A549 (cell line): Measurements from ENCODE around the gene SRGN. TPM values are rescaled to one million over a fixed set of nuclear protein-coding genes. Genes with fewer than 3 reads are reported as not detected.

Experiments
- ATAC-seq, 2 experiments: fragments of 200-7000 bp in 1 of 2; fragments of >200 bp in 1 of 2; cut with Nextera tagmentation in 1 of 2; cut with Tn5 transposase in 1 of 2; 3 replicates each; pipeline versions ENCODE4 v1.8.0 to v1.9.1; 2018 to 2020; ENCODE audit warnings: mild to moderate bottlenecking in 1 of 2, moderate library complexity in 1 of 2
- CTCF ChIA-PET: fragments of 300-600 bp; sonication (Branson Sonifier 250); formaldehyde crosslinking; extraction: SDS; loops from one replicate; lab custom pipeline; 2021; ENCODE audit warnings: antibody characterized with exemption, inconsistent platforms; lab: Yijun Ruan, JAX
- POLR2A ChIA-PET: fragments of 350-600 bp; formaldehyde crosslinking; extraction: SDS; loops from one replicate; lab custom pipeline; 2021; ENCODE audit warnings: antibody characterized with exemption, inconsistent platforms; lab: Yijun Ruan, JAX
- DNase-seq, 2 experiments: peaks; one replicate each; pipeline versions ENCODE4 v3.0.0 to v3.0.0-alpha.2; 2011 to 2016; ENCODE audit warnings: low read depth in 1 of 2, low spot score in 1 of 2
- FAIRE-seq: peaks from 2 replicates; lab custom pipeline; 2011; peaks lifted over from hg19 to GRCh38; lab: Jason Lieb, UNC
- H3K27ac ChIP-seq, 2 experiments: fragments of >200 bp; sonication (Bioruptor Twin); formaldehyde crosslinking; 3 replicates each; pipeline ENCODE4 v1.5.1; 2016 to 2017
- H3K4me1 ChIP-seq: fragments of >200 bp; sonication (Bioruptor Twin); formaldehyde crosslinking; 3 replicates; pipeline ENCODE4 v1.6.1; 2016
- H3K4me2 ChIP-seq: fragments of >200 bp; sonication (Bioruptor Twin); formaldehyde crosslinking; 3 replicates; pipeline ENCODE4 v1.6.1; 2016
- H3K4me3 ChIP-seq: fragments of >200 bp; sonication (Bioruptor Twin); formaldehyde crosslinking; 3 replicates; pipeline ENCODE4 v1.5.1; 2016
- H3K9me3 ChIP-seq: fragments of >200 bp; sonication (Bioruptor Twin); formaldehyde crosslinking; 3 replicates; pipeline ENCODE4 v1.6.1; 2016
- BHLHE40 ChIP-seq: IDR thresholded peaks from 2 replicates; pipeline ENCODE4 v1.6.1; 2012; ENCODE audit warnings: low read depth, low read length, inconsistent platforms
- CBX2 ChIP-seq: fragments of 200-600 bp; sonication (generic); IDR thresholded peaks from 2 replicates; pipeline ENCODE4 v1.6.1; 2016; ENCODE audit warnings: low read depth, mild to moderate bottlenecking, borderline replicate concordance
- EHF ChIP-seq: fragments of 250-450 bp; sonication (Bioruptor Pico); IDR thresholded peaks from 2 replicates; pipeline ENCODE4 v1.5.0; 2020; ENCODE audit warnings: mild to moderate bottlenecking
- EHMT2 ChIP-seq: fragments of 200-600 bp; sonication (generic); IDR thresholded peaks from 2 replicates; pipeline ENCODE4 v1.6.1; 2016; ENCODE audit warnings: antibody characterized with exemption, low read depth, mild to moderate bottlenecking, moderate library complexity
- EP300 ChIP-seq, 2 experiments: fragments of >200 bp; sonication (Bioruptor Twin); formaldehyde crosslinking; IDR thresholded peaks; 2 replicates in 1 of 2; 3 replicates in 1 of 2; pipeline ENCODE4 v1.6.1; 2016 to 2017
- FOXS1 ChIP-seq: fragments of 250-450 bp; sonication (Bioruptor Pico); IDR thresholded peaks from 2 replicates; pipeline ENCODE4 v1.5.0; 2020; ENCODE audit warnings: mild to moderate bottlenecking, moderate library complexity
- GATA3 ChIP-seq: IDR thresholded peaks from 2 replicates; pipeline ENCODE4 v1.6.1; 2012; ENCODE audit warnings: borderline replicate concordance
- HEYL ChIP-seq: fragments of 250-450 bp; sonication (Bioruptor Pico); IDR thresholded peaks from 2 replicates; pipeline ENCODE4 v1.8.0; 2021; ENCODE audit warnings: mild to moderate bottlenecking, moderate library complexity
- JUN ChIP-seq, 2 experiments: fragments of >200 bp; sonication (Bioruptor Twin); formaldehyde crosslinking; IDR thresholded peaks; 2 replicates in 1 of 2; 3 replicates in 1 of 2; pipeline ENCODE4 v1.6.1; 2016 to 2017
- JUNB ChIP-seq: fragments of >200 bp; sonication (Bioruptor Twin); formaldehyde crosslinking; IDR thresholded peaks from 2 replicates; pipeline ENCODE4 v1.6.1; 2016
- KDM5A ChIP-seq: fragments of 200-600 bp; sonication (generic); IDR thresholded peaks from 2 replicates; pipeline ENCODE4 v1.6.1; 2016; ENCODE audit warnings: antibody characterized with exemption, mild to moderate bottlenecking
- MAZ ChIP-seq: fragments of 150-350 bp; IDR thresholded peaks from 2 replicates; pipeline ENCODE4 v1.6.1; 2014; ENCODE audit warnings: antibody characterized with exemption, low read depth, low read length, borderline replicate concordance
- MYC ChIP-seq: IDR thresholded peaks from 2 replicates; pipeline ENCODE4 v1.6.1; 2012; ENCODE audit warnings: mild to moderate bottlenecking, inconsistent platforms, low read length, improper control_type of control experiment, borderline replicate concordance
- NFE2L2 ChIP-seq: fragments of 150-350 bp; conservative IDR thresholded peaks from 2 replicates; pipeline ENCODE4 v1.6.1; 2014; ENCODE audit warnings: low read length
- NPAS2 ChIP-seq: fragments of 250-450 bp; sonication (Bioruptor Pico); IDR thresholded peaks from 2 replicates; pipeline ENCODE4 v1.8.0; 2022; ENCODE audit warnings: mild to moderate bottlenecking, moderate library complexity, borderline replicate concordance
- PHF8 ChIP-seq: fragments of 200-600 bp; sonication (generic); IDR thresholded peaks from 2 replicates; pipeline ENCODE4 v1.6.1; 2016; ENCODE audit warnings: low read depth, mild to moderate bottlenecking, antibody characterized with exemption, moderate library complexity, borderline replicate concordance
- POLR2A ChIP-seq: IDR thresholded peaks from 2 replicates; pipeline ENCODE4 v1.6.1; 2012; ENCODE audit warnings: mild to moderate bottlenecking, low read length
- RAD21 ChIP-seq, 2 experiments: fragments of >200 bp in 1 of 2; sonication (Bioruptor Twin) in 1 of 2; formaldehyde crosslinking in 1 of 2; IDR thresholded peaks in 1 of 2; conservative IDR thresholded peaks in 1 of 2; 2 replicates in 1 of 2; 3 replicates in 1 of 2; pipeline ENCODE4 v1.6.1; 2012 to 2018; ENCODE audit warnings: inconsistent platforms in 1 of 2
- RCOR1 ChIP-seq: fragments of 150-350 bp; IDR thresholded peaks from 2 replicates; pipeline ENCODE4 v1.6.1; 2014; ENCODE audit warnings: antibody characterized with exemption, low read length, low read depth
- SMC3 ChIP-seq: fragments of >200 bp; sonication (Bioruptor Twin); formaldehyde crosslinking; IDR thresholded peaks from 3 replicates; pipeline ENCODE4 v1.6.1; 2018; ENCODE audit warnings: inconsistent platforms
- SREBF2 ChIP-seq: fragments of 450-650 bp; IDR thresholded peaks from 2 replicates; pipeline ENCODE4 v1.6.1; 2014; ENCODE audit warnings: mild to moderate bottlenecking, moderate library complexity
- ZSCAN20 ChIP-seq: fragments of 250-450 bp; sonication (Bioruptor Pico); IDR thresholded peaks from 2 replicates; pipeline ENCODE4 v1.8.0; 2022; ENCODE audit warnings: mild to moderate bottlenecking, moderate library complexity
- WGBS: methylation state at CpG from one replicate; pipeline ENCODE4 v1.1.6; 2017; ENCODE audit errors: missing lambda C conversion rate; 5-methylcytosine and 5-hydroxymethylcytosine counted together
- polyA plus RNA-seq, 4 experiments: library from polyadenylated mRNA; depleted of rRNA in 3 of 4; stranded (reverse); fragments of >200 nt; fragmentation: RNase III in 1 of 4; extraction: RNeasy Plus Mini Kit Qiagen cat#74134 plus additional on column Dnase treatment in 1 of 4; gene quantifications; 2 replicates in 3 of 4; 3 replicates in 1 of 4; pipeline ENCODE4 v1.2.3, GENCODE V29; 2011 to 2017
- TF ChIP-seq, protein P1 (sequence below): fragments of >200 bp; sonication (Bioruptor Twin); formaldehyde crosslinking; IDR thresholded peaks from 3 replicates; pipeline ENCODE4 v1.6.1; 2016
- TF ChIP-seq, protein P2 (sequence below): fragments of 250-450 bp; sonication (Bioruptor Pico); IDR thresholded peaks from 2 replicates; pipeline ENCODE4 v1.5.0; 2020; ENCODE audit warnings: low read depth, mild to moderate bottlenecking, moderate library complexity
- TF ChIP-seq, protein P3 (sequence below): fragments of 150-350 bp; IDR thresholded peaks from 2 replicates; pipeline ENCODE4 v1.6.1; 2014; ENCODE audit warnings: low read depth, mild to moderate bottlenecking, low read length
- TF ChIP-seq, protein P4 (sequence below): fragments of >200 bp; sonication (Bioruptor Twin); formaldehyde crosslinking; IDR thresholded peaks from 3 replicates; pipeline ENCODE4 v1.5.1; 2016
- TF ChIP-seq, protein P5 (sequence below): IDR thresholded peaks from 2 replicates; pipeline ENCODE4 v1.6.1; 2012

The SRGN gene
- polyA plus RNA-seq, 2 of the 4 experiments (the other 2 are of a cell fraction) = 51.9 to 88.7 TPM

DNA sequence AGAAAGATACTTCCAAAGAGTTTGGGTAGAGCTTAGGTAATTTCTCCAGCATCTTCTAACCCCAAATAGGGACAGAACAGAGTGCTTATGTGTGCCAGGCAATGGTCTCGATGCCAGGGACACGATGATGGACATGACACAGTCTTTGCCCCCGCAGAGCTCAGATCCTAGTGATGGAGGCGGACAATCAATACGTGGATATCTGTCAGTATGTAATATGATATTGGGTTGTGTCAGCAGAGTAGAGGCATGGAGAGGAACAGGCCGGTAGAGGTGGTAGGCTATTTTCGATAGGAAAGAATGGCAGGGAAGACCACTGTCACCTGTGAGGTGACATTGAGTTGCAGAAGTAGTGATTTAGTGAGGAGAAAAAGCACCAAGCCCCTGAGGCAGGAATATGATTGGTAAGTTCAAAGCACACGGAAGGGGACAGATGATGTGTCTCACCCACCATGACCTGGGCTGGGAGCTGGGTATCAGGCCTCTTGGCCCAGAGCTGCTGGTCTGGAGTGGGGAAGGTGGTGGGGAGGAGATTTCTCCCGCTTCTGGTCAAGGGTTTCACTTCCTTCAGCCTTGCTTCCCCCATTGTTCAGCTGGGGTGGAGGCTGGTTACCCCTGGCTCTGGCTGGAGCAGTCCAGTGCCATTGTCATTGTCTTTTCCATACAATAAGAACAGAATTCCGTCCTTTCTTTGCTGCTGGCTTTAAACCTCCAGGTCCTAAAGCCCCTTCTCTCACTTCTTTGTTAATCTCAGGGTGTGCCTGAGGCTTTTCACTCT, 36.0 kb upstream of the SRGN start:
- Histone ChIP-seq H3K9me3 (no peaks in the 10 kb centered on the region), H3K4me3 (no peak overlapping the region), H3K27ac (no peak overlapping the region), H3K4me2 (no peak overlapping the region), H3K4me1 (no peaks in the 10 kb centered on the region; the same call in 2 of the 3 replicates)
- ChIA-PET CTCF (interaction anchor here (1.0 to 1.5 kb wide), 3 partner anchors 8 to 42 kb away, joined by 3 to 4 read pairs (median 3); no protein-coding TSS in a partner anchor), POLR2A (no interaction called here)
- 64% methylated on average over 10 of the region's 10 CpGs for WGBS
- ATAC-seq (0 out of 6 replicates have a peak, but pooled peaks of 1 of the 2 experiments have one; percentile 22), DNase-seq (no peak), FAIRE-seq (no peak)
- TF ChIP-seq BHLHE40 (no peak), MAZ (no peak), KDM5A (no peak), PHF8 (no peak), GATA3 (no peak), JUNB (no peak), HEYL (no peak), CBX2 (no peak)

DNA sequence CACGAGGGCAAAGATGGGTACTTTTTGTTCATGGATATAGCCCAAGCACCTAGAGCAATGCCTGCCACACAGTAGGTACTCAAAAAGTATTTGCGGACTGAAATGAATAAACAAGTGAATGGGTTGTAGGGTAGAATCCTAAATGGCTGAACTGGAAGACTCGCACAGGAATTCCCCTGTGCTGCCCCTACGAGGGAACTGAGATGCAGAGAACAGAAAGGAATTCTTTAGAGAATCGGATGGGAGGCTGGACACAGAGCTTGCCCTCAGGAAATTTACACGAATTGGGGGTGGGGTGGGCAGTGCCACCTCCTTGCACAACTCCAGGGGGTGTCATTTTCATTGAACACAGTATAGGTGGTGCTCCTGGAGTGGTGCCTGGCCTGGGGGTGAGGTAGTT, 35.2 kb upstream of the SRGN start:
- Histone ChIP-seq H3K9me3 (no peaks in the 10 kb centered on the region), H3K27ac (no peak overlapping the region), H3K4me3 (no peak overlapping the region), H3K4me2 (no peak overlapping the region), H3K4me1 (no peaks in the 10 kb centered on the region; the same call in 2 of the 3 replicates)
- ChIA-PET POLR2A (no interaction called here), CTCF (interaction anchor here (0.6 to 1.5 kb wide), 2 partner anchors 12 to 757 kb away, joined by 3 to 4 read pairs; no protein-coding TSS in a partner anchor)
- WGBS = 61% methylated on average over 6 of the region's 6 CpGs
- FAIRE-seq (no peak), DNase-seq (no peak), ATAC-seq (no peak)
- TF ChIP-seq, protein P1, sequence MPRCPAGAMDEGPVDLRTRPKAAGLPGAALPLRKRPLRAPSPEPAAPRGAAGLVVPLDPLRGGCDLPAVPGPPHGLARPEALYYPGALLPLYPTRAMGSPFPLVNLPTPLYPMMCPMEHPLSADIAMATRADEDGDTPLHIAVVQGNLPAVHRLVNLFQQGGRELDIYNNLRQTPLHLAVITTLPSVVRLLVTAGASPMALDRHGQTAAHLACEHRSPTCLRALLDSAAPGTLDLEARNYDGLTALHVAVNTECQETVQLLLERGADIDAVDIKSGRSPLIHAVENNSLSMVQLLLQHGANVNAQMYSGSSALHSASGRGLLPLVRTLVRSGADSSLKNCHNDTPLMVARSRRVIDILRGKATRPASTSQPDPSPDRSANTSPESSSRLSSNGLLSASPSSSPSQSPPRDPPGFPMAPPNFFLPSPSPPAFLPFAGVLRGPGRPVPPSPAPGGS = no peak
- no peak for TF ChIP-seq EP300 (IDR thresholded peaks at IDR 0.05)
- no peak for TF ChIP-seq POLR2A
- TF ChIP-seq MYC = no peak
- no peak for TF ChIP-seq ZSCAN20 (CRISPR knock-in tag)
- TF ChIP-seq RCOR1 = no peak
- no peak for TF ChIP-seq FOXS1 (CRISPR knock-in tag)
- no peak for TF ChIP-seq JUN (IDR thresholded peaks at IDR 0.05)
- no peak for TF ChIP-seq NPAS2 (CRISPR knock-in tag)
- TF ChIP-seq GATA3 = no peak

DNA sequence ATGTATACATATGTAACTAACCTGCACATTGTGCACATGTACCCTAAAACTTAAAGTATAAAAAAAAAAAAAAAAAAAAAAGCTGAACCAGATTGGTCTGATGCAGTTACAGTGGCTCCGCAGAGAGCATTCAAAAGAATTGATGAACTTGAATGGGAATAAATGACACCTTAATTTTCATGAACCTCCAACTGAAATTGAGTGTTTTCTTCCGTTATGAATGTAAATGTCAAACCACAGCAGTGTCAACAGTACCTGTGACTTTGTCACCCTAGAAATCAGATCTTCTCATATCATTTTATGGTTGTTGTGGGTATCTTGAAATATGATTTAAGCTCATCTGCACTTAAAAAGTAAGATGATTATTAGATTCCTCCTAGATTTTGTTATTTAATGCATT, 32.7 kb upstream of the SRGN start:
- DNase-seq (no peak), ATAC-seq (no peak), FAIRE-seq (no peak)
- Histone ChIP-seq H3K4me2 (no peak overlapping the region), H3K4me3 (no peak overlapping the region), H3K27ac (no peak overlapping the region), H3K4me1 (peaks cover 5% of the 10 kb centered on the region; the same call in 2 of the 3 replicates), H3K9me3 (no peaks in the 10 kb centered on the region)
- ChIA-PET POLR2A (no interaction called here), CTCF (no interaction called here)
- WGBS = 91% methylated on average over 2 of the region's 2 CpGs
- TF ChIP-seq EHF (CRISPR knock-in tag) (no peak), SREBF2 (no peak), JUN (IDR thresholded peaks at IDR 0.05) (no peak), RAD21 (conservative IDR thresholded peaks at IDR 0.05 in 1 of 2, IDR thresholded peaks at IDR 0.05 in 1 of 2) (no peak), MYC (no peak), NFE2L2 (no peak), RCOR1 (no peak), HEYL (no peak), SMC3 (no peak), GATA3 (no peak), EP300 (IDR thresholded peaks at IDR 0.05) (no peak), EHMT2 (no peak)
- TF ChIP-seq, protein P2, sequence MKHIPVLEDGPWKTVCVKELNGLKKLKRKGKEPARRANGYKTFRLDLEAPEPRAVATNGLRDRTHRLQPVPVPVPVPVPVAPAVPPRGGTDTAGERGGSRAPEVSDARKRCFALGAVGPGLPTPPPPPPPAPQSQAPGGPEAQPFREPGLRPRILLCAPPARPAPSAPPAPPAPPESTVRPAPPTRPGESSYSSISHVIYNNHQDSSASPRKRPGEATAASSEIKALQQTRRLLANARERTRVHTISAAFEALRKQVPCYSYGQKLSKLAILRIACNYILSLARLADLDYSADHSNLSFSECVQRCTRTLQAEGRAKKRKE (CRISPR knock-in tag) = no peak
- TF ChIP-seq, protein P3, sequence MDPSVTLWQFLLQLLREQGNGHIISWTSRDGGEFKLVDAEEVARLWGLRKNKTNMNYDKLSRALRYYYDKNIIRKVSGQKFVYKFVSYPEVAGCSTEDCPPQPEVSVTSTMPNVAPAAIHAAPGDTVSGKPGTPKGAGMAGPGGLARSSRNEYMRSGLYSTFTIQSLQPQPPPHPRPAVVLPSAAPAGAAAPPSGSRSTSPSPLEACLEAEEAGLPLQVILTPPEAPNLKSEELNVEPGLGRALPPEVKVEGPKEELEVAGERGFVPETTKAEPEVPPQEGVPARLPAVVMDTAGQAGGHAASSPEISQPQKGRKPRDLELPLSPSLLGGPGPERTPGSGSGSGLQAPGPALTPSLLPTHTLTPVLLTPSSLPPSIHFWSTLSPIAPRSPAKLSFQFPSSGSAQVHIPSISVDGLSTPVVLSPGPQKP = no peak
- TF ChIP-seq, protein P4, sequence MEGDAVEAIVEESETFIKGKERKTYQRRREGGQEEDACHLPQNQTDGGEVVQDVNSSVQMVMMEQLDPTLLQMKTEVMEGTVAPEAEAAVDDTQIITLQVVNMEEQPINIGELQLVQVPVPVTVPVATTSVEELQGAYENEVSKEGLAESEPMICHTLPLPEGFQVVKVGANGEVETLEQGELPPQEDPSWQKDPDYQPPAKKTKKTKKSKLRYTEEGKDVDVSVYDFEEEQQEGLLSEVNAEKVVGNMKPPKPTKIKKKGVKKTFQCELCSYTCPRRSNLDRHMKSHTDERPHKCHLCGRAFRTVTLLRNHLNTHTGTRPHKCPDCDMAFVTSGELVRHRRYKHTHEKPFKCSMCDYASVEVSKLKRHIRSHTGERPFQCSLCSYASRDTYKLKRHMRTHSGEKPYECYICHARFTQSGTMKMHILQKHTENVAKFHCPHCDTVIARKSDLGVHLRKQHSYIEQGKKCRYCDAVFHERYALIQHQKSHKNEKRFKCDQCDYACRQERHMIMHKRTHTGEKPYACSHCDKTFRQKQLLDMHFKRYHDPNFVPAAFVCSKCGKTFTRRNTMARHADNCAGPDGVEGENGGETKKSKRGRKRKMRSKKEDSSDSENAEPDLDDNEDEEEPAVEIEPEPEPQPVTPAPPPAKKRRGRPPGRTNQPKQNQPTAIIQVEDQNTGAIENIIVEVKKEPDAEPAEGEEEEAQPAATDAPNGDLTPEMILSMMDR = no peak
- TF ChIP-seq, protein P5, sequence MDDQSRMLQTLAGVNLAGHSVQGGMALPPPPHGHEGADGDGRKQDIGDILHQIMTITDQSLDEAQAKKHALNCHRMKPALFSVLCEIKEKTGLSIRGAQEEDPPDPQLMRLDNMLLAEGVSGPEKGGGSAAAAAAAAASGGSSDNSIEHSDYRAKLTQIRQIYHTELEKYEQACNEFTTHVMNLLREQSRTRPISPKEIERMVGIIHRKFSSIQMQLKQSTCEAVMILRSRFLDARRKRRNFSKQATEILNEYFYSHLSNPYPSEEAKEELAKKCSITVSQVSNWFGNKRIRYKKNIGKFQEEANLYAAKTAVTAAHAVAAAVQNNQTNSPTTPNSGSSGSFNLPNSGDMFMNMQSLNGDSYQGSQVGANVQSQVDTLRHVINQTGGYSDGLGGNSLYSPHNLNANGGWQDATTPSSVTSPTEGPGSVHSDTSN = no peak
